GM18868 (cell line): ENCODE results near the gene VPS13D.
"Not testable (repeated sequence)": the region's sequence is repeated elsewhere in the genome, so short reads cannot be mapped to it uniquely, and the experiment has no call there.

ENCODE experiments used
- ATAC-seq: cut with Tn5 transposase; IDR thresholded peaks from one replicate; pipeline ENCODE4 v1.9.1; 2021; ENCODE audit warnings: mild to moderate bottlenecking, moderate library complexity; ENCODE audit not compliant: unreplicated experiment

The VPS13D gene

GRCh38 chr1:12462586-12462985 is 232.8 kb downstream of the VPS13D start:
- no peak for ATAC-seq

GRCh38 chr1:12464045-12464461 is 234.2 kb downstream of the VPS13D start:
- no peak for ATAC-seq

GRCh38 chr1:12464598-12465056 is 234.8 kb downstream of the VPS13D start:
- ATAC-seq: no peak

GRCh38 chr1:12465126-12465525 is 235.3 kb downstream of the VPS13D start:
- no peak for ATAC-seq

GRCh38 chr1:12466816-12467215 is 237.0 kb downstream of the VPS13D start:
- ATAC-seq: no peak

- ATAC-seq: no peak
These were observed 237.9 kb downstream of the VPS13D start for GRCh38 chr1:12467570-12468286.

- ATAC-seq: no peak
These were observed 238.5 kb downstream of the VPS13D start for GRCh38 chr1:12468323-12468722.

- no peak for ATAC-seq
These were observed 239.7 kb downstream of the VPS13D start for GRCh38 chr1:12469493-12469892.

GRCh38 chr1:12469990-12470389 is 240.2 kb downstream of the VPS13D start:
- ATAC-seq: no peak

GRCh38 chr1:12470916-12471315 is 241.1 kb downstream of the VPS13D start:
- ATAC-seq: not testable (repeated sequence)

- ATAC-seq: no peak
These were observed 242.4 kb downstream of the VPS13D start for GRCh38 chr1:12472156-12472797.

- no peak for ATAC-seq
These were observed 243.1 kb downstream of the VPS13D start for GRCh38 chr1:12472798-12473551.

GRCh38 chr1:12473596-12474362 is 243.9 kb downstream of the VPS13D start:
- ATAC-seq: no peak

- ATAC-seq: no peak
These were observed 245.3 kb downstream of the VPS13D start for GRCh38 chr1:12475101-12475500.

- ATAC-seq: no peak
These were observed 245.7 kb downstream of the VPS13D start for GRCh38 chr1:12475530-12475934.

GRCh38 chr1:12475947-12476346 is 246.1 kb downstream of the VPS13D start:
- no peak for ATAC-seq

GRCh38 chr1:12477314-12477713 is 247.5 kb downstream of the VPS13D start:
- ATAC-seq: no peak

GRCh38 chr1:12477936-12478611 is 248.2 kb downstream of the VPS13D start:
- no peak for ATAC-seq

GRCh38 chr1:12478612-12478985 is 248.8 kb downstream of the VPS13D start:
- no peak for ATAC-seq

- no peak for ATAC-seq
These were observed 249.5 kb downstream of the VPS13D start for GRCh38 chr1:12479311-12479710.
